Activated naive CD4-positive, alpha-beta T cell treated with Interleukin-2 at 50 U/mL for 16 hours (primary cell): ENCODE measurements around the gene JSRP1.

ENCODE experiments used
- DNase-seq: peaks from one replicate; pipeline ENCODE4 v3.0.0-alpha.2; 2020

JSRP1 gene

GRCh38 chr19:2245273-2245672, 10.9 kb downstream of the JSRP1 start:
- no peak for DNase-seq

GRCh38 chr19:2244486-2244885, 11.7 kb downstream of the JSRP1 start:
- no peak for DNase-seq

GRCh38 chr19:2244125-2244411, 12.1 kb downstream of the JSRP1 start:
- DNase-seq, result no peak

GRCh38 chr19:2243274-2244124, 12.7 kb downstream of the JSRP1 start:
- DNase-seq, result no peak

- DNase-seq, result no peak
These were observed 13.4 kb downstream of the JSRP1 start for GRCh38 chr19:2242816-2243215.

- no peak for DNase-seq
These were observed 14.1 kb downstream of the JSRP1 start for GRCh38 chr19:2242092-2242537.

- DNase-seq, result no peak
These were observed 15.1 kb downstream of the JSRP1 start for GRCh38 chr19:2240881-2241760.

GRCh38 chr19:2239771-2240770, 16.1 kb downstream of the JSRP1 start:
- DNase-seq, result no peak

GRCh38 chr19:2239173-2239572, 17.0 kb downstream of the JSRP1 start:
- DNase-seq, result no peak

GRCh38 chr19:2237869-2238153, 18.4 kb downstream of the JSRP1 start:
- no peak for DNase-seq

GRCh38 chr19:2237051-2237868, 19.0 kb downstream of the JSRP1 start:
- no peak for DNase-seq

GRCh38 chr19:2236314-2237050, 19.7 kb downstream of the JSRP1 start, which contains the start of the genes PLEKHJ1 and SF3A2:
PLEKHJ1 (minus strand) TSS chr19:2236329; CDS start chr19:2236248, 81 bp downstream.
SF3A2 (plus strand) TSS chr19:2236824; CDS start chr19:2243419, 6,595 bp downstream.
- DNase-seq, result peak; percentile 98

- DNase-seq, result no peak
These were observed 20.2 kb downstream of the JSRP1 start for GRCh38 chr19:2236064-2236313.

- DNase-seq, result no peak
These were observed 20.7 kb downstream of the JSRP1 start for GRCh38 chr19:2235381-2236063.

GRCh38 chr19:2234996-2235380, 21.2 kb downstream of the JSRP1 start:
- DNase-seq, result no peak

- DNase-seq, result no peak
These were observed 22.5 kb downstream of the JSRP1 start for GRCh38 chr19:2233601-2234280.

- DNase-seq, result no peak
These were observed 23.7 kb downstream of the JSRP1 start for GRCh38 chr19:2232286-2233151.

- no peak for DNase-seq
These were observed 24.5 kb downstream of the JSRP1 start for GRCh38 chr19:2231621-2232221.
